ENCODE measurements around the gene ABI1.
"Not testable (repeated sequence)": the region's sequence is repeated elsewhere in the genome, so short reads cannot be mapped to it uniquely, and the experiment has no call there.

The ABI1 gene

GRCh38 chr10:26804418-26805393 is 56.1 kb downstream of the ABI1 start:
- no peak for DNase-seq

- DNase-seq, result no peak
Observed at GRCh38 chr10:26803849-26804248, 56.9 kb downstream of the ABI1 start.

- no peak for DNase-seq
Observed at GRCh38 chr10:26802527-26802926, 58.2 kb downstream of the ABI1 start.

GRCh38 chr10:26801831-26802230 is 58.9 kb downstream of the ABI1 start:
- DNase-seq, result no peak

GRCh38 chr10:26801274-26801673 is 59.5 kb downstream of the ABI1 start:
- no peak for DNase-seq

- DNase-seq, result no peak
Observed at GRCh38 chr10:26800468-26800867, 60.3 kb downstream of the ABI1 start.

- no peak for DNase-seq
Observed at GRCh38 chr10:26799342-26799741, 61.4 kb downstream of the ABI1 start.

- DNase-seq, result no peak
Observed at GRCh38 chr10:26798298-26798697, 62.5 kb downstream of the ABI1 start.

- DNase-seq, result no peak
Observed at GRCh38 chr10:26797340-26797739, 63.4 kb downstream of the ABI1 start.

GRCh38 chr10:26792758-26793495 is 67.8 kb downstream of the ABI1 start:
- no peak for DNase-seq

GRCh38 chr10:26790221-26790995 is 70.3 kb downstream of the ABI1 start:
- DNase-seq, result no peak

- DNase-seq, result not testable (repeated sequence)
Observed at GRCh38 chr10:26789779-26790178, 71.0 kb downstream of the ABI1 start.

- DNase-seq, result no peak
Observed at GRCh38 chr10:26787362-26787761, 73.4 kb downstream of the ABI1 start.

GRCh38 chr10:26781797-26782196 is 79.0 kb downstream of the ABI1 start:
- DNase-seq, result no peak

GRCh38 chr10:26780793-26781601 is 79.8 kb downstream of the ABI1 start:
- no peak for DNase-seq

GRCh38 chr10:26780106-26780792 is 80.5 kb downstream of the ABI1 start:
- DNase-seq, result no peak

GRCh38 chr10:26779176-26779860 is 81.4 kb downstream of the ABI1 start:
- no peak for DNase-seq

GRCh38 chr10:26777686-26778085 is 83.1 kb downstream of the ABI1 start:
- no peak for DNase-seq

GRCh38 chr10:26776258-26776657 is 84.5 kb downstream of the ABI1 start:
- DNase-seq, result no peak

GRCh38 chr10:26773633-26774032 is 87.1 kb downstream of the ABI1 start:
- no peak for DNase-seq

- DNase-seq, result no peak
Observed at GRCh38 chr10:26770069-26770468, 90.7 kb downstream of the ABI1 start.
